NCI-H2196 (cell line): ENCODE data around the gene MAGI2.

ENCODE experiments used
- DNase-seq: peaks from one replicate; lab custom pipeline; 2025; ENCODE audit not compliant: unreplicated experiment; lab: John Stamatoyannopoulos, UW

MAGI2 gene

DNA sequence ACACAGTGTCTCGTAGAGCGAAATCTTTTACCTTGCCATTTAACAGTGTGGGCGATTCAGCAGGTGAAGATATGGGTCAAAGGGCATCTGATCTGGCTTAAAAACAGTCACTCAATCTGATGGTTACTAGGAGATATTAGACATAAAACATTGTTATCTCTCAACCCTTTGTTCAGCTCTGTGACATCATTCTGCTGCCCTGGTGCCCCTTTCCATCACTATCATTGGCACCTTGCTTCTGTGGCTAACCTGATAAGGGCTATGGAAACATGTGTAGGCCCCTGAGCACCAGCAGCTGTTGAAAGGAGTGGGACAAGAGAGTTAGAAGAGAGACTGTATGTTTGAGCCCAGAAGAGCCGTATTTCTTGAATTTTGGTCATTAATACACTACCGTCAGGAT is 1004.6 kb downstream of the MAGI2 start:
- no peak for DNase-seq

DNA sequence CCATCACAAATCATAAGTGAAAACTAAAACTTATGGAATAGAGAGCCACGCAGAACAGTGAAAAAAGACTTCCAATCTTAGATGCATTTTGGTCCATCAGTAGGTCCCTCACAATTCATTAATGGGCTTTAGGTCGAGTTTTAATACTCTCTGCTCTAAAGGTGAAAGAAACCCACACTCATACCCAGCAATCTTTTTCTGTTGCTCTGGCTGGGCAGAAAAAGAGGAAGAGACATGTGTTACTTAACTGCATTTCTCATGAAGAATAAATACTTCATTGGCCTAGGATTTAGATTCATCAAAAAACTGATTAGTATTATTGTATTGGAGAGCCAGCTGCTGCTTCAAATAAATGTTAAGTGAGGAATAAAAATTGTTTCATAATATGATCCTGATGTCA is 1009.2 kb downstream of the MAGI2 start:
- DNase-seq: no peak

DNA sequence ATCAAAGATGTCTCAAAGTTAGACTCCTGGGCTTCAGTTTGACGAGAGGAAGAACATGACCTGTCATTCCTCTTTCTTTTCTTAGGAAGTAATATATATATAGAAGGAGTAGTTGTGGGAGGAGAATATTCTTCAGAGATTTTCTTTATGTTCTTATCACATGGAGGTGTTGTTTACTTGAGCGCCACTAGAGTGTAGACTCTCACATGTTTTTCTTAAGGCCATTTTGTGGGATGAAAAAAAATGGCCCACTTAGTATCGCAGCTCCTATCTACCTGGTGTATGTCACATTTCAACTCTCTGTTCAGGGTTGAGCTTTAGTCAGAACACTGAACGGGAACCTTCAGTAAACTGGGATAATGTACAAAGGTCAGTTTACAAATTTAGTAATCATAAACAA is 1009.7 kb downstream of the MAGI2 start:
- DNase-seq: no peak

DNA sequence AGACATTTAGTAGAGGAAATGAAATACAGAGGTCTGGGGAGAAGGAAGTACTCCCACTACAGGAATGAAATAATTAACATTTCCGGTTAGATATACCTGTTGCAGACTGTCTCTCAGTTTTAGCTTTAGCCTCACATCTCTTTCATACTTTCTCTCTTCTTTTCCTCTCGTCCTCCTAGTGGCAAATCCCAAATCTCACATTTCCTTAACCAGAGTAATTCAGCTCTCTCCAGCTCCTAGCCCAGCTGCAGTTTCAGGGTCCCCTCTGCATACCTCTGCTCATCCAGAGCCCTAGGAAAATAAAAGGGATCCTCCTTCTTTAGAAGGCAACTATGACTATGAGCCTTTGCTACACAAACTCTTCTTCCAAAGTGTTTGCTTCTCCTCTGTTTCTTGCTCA is 1011.7 kb downstream of the MAGI2 start:
- DNase-seq: no peak

DNA sequence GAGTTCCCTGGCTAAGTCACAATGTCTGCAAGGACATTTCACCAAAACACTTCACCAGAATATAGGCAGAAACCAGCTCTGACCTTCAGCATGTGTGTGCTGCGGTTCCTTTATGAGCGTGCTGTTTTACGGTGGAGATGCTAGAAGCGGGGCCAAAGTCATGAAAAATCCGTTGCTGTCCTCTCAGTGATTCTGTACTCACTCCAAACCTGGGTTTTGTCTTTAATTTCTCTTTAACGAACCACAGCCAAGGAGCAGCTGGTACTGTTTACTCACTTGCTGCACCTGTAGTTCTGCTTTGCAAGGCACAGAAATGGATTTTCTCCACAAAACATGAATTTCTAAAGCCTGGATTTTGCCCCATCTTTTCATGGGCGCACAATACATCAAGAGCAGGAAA is 1015.0 kb downstream of the MAGI2 start:
- DNase-seq: no peak

DNA sequence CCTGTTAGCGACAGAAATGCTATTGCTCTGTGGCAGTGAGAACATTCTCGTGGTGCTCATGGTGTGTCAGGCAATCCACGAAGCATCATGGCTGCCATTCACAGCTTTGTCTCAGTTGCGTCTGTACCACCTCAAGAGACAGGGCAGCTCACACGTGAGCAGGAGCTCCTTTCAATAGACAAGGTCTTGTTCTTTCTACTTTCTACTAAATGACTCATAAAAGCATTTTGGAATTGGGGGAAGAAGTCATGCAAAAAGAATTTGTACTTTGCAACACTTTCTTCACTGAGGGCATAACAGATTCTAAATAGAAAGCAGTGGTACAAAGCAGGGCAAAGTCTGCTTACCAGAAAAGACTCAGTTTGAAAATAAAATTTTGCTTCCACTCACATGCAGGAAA is 1016.3 kb downstream of the MAGI2 start:
- no peak for DNase-seq

DNA sequence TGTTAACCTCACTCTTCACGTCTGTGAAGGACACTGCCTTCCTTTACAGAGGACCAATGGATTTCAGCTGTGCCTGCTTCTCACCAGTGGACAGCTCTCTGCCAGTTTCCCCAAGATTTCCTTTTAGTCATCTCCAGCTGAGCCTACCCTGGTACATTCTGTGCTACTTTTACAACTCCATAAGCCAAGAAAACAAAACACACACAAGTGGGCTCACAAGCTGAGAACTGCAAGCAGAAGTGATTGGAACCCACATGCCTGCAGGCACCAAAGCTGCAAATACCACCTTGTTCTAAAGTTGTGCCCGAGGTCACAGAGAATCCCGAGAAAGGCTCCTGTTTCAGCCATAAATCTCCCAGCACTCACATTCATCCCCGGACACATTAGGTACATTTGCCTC is 1018.1 kb downstream of the MAGI2 start:
- no peak for DNase-seq

DNA sequence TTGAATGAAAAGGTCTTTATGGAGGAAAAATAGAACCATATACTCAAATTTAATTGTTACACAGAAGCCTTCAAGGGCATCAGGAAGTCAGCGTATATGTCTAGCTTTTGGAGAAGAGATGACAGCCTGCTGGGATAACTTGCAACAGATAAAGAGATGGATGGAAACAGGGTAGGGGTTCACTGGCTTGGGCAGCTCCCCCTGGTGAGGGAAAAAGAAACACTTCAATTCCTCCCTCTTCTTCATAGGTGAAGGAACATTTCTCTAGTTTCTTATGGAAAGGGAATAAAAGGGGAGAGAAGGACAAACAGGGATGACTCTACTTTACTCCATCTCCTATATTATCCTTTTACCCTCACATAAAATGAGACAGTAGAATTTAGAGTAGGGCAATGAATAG is 1019.2 kb downstream of the MAGI2 start:
- no peak for DNase-seq

DNA sequence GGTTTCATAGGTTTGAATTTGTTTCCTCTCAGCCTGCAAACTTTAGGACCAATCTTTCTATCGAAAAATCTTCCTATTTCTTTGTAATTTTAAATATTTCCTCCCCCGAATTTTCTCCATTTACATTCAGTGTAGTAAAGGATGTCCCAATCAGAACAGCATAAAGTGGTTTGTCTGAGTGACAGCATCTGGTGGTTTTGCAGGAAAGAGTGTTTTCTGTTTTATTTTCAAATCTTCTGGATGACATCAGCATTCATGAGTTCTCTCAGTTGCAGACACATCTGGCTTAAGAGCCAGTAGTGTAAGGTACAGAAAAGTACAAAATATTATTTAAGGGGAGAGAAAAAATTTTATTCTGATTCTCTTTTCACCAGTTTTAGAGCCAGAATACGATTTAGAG is 1020.0 kb downstream of the MAGI2 start:
- no peak for DNase-seq

DNA sequence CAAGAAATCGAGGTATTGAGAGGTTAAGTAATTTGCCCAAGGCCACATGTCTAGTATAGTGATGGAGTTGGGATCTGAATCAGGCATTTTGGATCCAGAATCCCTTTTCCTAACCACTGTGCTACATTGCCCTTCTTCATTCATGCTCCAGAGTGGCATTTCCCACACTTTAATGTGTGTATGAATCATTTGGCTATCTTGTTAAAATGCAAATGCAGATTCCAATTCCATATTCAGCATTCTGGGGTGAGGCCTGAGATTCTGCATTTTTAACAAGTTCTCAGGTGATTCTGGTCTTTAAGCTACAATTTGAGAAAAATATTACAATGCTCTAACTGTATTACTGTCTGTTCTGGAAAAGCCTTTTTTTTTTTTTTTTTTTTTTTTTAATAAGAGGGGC is 1023.6 kb downstream of the MAGI2 start:
- no peak for DNase-seq

DNA sequence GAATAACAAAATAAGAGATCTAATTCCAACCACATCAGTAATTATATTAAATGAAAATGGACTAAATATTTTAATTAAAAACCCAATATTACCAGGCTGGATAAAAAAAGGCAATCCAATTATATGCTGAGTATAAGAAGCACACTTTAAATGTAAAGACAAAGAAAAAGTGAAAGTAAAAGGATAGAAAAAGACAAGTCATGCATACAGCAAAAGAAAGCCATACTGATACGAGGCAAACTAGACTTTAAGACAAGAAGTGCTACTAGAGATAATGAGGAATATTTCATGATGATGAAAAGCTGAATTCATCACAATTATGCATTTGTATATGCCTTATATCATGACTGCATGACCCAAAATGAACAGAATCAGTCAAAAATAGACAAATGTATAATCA is 1026.3 kb downstream of the MAGI2 start:
- no peak for DNase-seq

DNA sequence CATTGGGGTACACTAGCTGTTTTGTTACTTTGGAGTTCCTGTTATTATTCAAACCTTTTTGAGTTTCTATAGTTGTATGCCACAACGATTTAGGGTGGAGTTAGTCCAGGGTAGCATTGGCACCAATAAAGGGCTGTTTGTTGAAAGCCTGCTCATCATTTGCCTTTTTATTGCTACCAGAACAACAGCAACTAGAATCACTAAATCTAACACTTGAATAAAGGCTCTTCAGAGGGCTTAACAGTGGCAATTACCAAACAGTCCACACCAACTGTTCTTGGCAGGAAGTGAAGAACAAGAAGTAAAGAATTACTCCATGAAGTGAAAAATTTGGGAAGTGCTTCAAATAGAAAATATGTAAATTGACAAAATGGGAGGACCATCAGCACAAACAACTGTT is 1033.5 kb downstream of the MAGI2 start:
- no peak for DNase-seq

DNA sequence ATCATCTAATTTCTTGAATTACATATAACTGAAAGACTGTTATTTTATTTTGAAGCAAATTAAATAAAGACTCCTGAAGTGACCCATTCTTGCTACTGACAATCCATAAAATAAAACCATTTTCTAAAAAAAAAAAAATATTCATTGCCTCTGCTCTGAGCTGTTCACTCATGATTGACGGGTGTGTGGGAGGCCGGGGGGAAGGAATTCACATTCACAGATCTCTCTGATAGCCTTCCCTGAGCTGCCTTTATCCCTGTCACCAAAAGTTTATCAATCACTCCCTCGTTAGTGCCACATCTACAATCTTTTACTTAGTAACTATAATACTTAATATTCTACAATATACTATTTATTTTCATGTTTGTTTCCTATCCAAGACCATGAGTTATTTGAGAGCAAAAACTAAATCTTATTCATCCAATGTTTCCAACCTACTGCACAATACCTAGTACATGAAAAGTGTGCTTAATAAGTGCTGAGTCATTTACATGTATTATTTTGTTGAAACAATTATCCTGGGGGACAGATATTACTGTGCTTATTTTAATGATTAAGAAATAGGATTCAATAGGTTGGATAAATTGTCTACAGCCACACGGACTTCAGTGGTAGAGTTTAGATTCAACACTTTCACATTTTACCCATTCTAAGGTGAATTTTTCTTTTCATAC is 1036.2 kb downstream of the MAGI2 start:
- DNase-seq: no peak

DNA sequence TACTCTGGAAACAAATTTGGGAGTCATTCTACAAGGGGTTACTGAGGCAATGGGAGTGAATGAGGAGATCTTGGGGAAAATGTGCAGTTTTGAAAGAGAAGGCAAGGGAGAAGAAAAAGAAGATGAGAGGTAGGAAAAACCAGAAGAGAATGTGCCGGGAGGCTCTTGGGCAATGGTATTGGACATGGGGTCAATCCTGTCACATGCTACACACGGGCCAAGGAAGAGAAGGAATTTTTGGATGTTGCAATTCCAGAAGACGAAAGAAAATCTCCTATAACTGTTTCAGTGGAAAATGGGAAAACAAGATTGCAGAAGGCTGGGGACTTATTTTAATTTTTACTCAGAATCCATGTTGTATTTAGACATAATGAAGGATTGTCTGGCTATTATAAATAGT is 1039.9 kb downstream of the MAGI2 start:
- no peak for DNase-seq

DNA sequence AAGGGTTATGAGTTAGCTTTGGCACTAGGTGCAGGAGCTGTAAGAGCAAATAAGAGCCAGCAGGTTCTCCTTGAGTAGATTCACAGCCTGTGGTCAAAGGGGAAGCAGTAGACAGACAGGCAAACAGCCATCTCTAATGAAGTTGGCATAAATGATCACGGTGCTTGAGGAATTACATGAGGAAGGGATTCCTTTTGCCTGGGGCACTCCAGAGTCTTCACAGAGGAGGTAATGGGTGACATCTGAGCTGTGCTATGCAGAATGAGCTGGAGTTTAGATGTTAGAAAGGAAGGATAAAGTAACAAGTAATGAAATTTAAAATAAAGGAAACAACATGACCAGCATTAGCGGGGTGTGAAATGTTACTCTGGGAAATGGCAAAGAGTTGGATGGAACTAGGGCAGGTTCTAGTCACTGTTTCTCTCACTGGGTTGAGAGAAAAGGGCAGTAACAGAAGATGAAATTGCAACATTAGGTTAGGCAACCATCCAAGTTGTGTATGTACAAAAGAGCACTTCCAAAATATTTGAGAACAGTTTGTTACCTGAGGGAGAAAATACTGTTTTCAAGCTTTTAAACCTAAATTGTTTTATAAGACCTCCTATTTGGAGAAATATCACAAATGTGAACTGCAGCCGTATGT is 1041.1 kb downstream of the MAGI2 start:
- no peak for DNase-seq

DNA sequence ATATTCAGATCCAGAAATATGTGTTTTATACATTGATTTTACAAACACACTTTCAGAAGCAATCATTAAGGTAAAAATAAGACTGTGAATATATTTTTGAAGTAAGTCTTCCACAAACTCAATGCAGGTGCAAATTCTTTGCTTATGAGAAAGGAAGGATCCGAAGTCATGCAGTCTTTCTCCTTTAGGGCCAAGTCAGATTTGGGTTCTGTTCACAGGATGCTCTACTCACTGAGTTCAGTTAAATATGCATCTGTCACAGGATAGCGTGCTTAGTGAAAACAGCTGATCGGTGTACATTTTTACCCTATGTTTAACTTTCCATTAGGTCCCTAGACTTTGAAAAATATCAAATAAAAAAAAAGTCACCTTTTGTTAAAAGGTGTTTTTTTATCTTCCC is 1046.4 kb downstream of the MAGI2 start:
- no peak for DNase-seq

DNA sequence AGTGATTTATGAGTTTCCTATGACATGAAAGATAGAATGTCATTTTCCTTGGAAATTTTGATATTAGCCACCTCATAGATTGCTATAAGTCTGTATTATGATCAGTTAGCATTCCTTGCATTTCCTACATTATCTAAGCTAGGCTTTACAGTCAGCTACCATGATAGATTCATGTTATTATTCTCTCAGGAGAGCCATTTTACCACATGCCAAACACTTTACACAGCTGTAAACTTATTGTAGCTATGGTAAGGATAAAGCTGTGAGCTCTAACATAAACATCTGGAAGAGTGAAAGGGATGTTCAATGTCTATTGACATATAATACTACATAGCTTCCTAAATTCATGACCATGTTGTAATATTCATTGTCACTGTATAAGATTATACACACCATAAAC is 1046.9 kb downstream of the MAGI2 start:
- DNase-seq: no peak

DNA sequence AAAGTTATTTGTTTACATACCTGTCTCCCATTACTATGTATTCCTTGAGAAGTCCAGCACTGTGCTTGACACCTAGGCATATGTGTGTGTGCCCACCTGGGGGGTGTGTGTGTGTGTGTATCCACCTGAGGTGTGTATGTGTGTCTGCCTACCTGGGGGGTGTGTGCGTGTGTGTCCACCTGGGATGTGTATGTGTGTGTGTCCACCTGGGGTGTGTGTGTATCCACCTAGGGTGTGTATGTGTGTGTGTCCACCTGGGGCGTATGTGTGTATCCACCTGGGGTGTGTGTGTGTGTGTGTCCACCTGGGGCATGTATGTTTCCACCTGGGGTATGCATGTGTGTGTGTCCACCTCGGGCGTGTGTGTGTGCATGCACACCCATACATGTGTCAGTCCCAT is 1051.4 kb downstream of the MAGI2 start:
- DNase-seq: no peak

DNA sequence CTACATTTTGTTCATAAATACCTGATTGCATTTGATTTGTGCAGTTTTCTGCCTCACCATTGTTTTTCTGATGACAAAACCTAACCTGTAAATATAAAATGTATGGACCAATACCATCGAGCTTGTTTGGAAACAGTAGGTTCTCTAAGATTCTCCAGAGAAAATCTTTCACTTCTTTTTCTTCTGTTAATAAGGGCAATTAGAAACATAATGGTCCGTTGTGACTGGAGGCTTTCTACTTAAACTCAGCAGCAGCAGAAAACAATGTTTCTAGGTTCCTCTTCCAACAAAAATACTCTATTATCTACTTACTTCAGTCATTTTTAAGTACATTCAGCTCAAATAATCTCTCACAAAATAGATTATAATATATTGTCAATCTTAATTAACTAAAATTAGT is 1053.4 kb downstream of the MAGI2 start:
- no peak for DNase-seq

DNA sequence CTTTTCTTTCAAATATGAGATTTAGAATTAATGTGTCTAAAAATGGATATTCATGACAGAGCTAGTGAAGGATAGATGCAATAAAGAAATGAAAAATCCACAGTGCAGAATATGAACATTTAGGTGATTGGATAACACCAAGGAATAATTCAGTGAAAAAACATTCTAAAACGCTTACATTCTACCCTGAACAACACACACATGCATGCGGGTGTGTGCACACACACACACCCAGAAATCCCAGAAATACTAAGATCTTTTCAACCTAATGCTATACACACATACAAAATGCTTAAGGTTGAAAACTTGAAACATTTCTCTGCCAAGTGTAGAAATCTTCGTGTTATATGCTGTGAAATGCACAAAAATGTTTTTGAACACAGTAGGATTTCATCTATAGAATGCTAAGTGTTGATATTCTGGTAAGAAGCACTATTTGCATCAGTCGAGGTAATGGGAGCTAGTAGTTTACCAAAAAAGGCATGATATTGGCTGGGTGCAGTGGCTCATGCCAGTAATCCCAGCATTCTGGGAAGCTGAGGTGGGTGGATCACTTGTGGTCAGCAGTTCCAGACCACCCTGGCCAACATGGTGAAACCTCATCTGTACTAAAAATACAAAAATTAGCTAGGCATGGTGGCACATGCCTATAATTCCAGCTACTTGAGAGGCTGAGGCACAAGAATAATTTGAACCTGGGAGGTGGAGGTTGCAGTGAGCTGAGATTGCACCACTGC is 1054.3 kb downstream of the MAGI2 start:
- no peak for DNase-seq

DNA sequence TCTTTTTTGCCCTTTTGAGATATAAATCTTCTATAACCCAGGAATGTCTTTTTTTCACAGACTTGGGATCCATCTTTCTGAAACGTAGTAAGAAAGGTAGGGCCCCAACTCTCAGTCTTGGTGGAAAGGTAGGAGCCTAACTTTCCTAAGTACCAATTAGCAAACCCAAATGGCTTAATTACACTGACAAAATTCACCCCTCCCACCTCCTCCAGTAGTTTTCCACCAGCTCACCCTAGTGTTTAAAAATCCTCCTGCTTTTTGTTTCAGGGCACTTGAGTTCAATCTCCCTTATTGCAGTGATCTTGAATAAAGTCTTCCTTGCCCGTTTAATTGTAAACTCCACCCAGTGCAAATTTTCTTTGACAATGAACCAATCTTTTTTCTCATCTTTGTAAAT is 1054.9 kb downstream of the MAGI2 start:
- DNase-seq: no peak

DNA sequence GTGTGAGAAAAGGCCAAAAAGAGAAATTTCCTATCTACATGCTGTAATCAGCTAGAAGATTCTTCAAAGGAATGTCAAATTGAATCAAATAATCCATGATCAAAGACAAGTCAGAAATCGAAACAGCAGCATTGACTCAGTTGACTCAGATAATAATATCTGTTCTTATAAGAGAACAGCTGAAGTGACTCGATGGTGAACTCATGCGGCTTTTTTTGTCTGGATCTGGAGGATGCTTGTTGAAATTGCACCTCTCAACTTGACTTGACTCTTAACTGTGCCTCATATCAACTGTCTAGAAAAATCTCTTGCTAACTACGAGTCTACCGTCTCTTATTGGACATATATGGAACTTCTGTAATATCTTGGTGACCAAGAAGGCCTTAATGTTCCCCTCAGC is 1055.4 kb downstream of the MAGI2 start:
- no peak for DNase-seq

DNA sequence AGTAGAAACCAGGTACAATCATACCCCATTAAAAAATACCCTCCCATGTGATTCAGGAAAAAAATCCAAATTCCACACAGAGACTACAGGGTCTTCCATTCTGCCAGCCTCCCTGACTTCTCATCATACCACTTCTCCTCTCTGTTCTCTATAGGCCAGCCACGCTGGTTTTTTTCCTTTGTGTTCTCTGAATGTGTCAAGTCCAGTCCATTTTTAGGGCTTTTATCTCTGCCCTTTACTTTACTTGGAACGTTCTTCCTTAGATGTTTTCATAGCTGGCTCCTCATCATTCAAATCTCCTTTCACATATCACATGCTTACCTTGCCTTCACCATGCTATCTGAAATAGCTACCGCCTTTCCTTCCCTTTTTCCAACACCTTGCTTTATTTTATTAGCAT is 1057.3 kb downstream of the MAGI2 start:
- no peak for DNase-seq
